Measurements from ENCODE around the gene TPCN2.

Gene TPCN2

GRCh38 chr11:69032833-69033232 is 15.9 kb upstream of the TPCN2 start:
- H3K4me3 ChIP-seq (ENCODE audit: low read depth, low read length): no peak overlapping the region
- H3K27ac ChIP-seq: no peak overlapping the region
- H3K27me3 ChIP-seq (replicated peaks): peaks cover 3% of the 10 kb centered on the region
- no peaks in the 10 kb centered on the region for H3K36me3 ChIP-seq (replicated peaks)
- TF ChIP-seq, protein P1, sequence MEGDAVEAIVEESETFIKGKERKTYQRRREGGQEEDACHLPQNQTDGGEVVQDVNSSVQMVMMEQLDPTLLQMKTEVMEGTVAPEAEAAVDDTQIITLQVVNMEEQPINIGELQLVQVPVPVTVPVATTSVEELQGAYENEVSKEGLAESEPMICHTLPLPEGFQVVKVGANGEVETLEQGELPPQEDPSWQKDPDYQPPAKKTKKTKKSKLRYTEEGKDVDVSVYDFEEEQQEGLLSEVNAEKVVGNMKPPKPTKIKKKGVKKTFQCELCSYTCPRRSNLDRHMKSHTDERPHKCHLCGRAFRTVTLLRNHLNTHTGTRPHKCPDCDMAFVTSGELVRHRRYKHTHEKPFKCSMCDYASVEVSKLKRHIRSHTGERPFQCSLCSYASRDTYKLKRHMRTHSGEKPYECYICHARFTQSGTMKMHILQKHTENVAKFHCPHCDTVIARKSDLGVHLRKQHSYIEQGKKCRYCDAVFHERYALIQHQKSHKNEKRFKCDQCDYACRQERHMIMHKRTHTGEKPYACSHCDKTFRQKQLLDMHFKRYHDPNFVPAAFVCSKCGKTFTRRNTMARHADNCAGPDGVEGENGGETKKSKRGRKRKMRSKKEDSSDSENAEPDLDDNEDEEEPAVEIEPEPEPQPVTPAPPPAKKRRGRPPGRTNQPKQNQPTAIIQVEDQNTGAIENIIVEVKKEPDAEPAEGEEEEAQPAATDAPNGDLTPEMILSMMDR (IDR thresholded peaks at IDR 0.05; ENCODE audit: low read depth, low read length, missing control alignments): no peak
- in situ Hi-C loops (cut with HindIII; ENCODE audit: low pct_ligation_motif_present, low sequenced_read_pairs): no loop called here
- DNase-seq: no peak

DNA sequence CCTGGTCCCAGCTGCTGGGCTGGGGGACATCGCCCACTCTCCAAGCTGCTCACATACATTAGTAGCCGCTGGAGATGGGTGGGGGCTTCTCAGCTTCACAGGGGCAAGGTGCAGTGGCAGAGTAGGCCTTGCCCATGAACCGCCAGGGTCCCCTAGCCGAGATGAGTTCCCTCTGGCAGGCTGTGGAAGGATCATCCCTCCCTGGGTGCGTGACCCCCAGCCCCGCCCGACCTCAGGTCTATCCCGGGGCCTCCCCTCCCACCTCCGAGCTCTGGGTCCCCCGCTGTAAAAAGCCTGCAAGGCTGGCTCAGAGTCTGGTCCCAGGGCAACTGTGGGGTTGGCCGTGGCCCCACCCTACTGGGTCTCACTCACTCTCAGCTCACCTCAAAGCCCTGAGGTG is 15.3 kb upstream of the TPCN2 start:
- H3K36me3 ChIP-seq (replicated peaks): no peaks in the 10 kb centered on the region
- in situ Hi-C loops (cut with HindIII; ENCODE audit: low pct_ligation_motif_present, low sequenced_read_pairs): no loop called here
- H3K4me3 ChIP-seq (ENCODE audit: low read depth, low read length): no peak overlapping the region
- H3K27me3 ChIP-seq (replicated peaks): peaks cover 3% of the 10 kb centered on the region
- H3K27ac ChIP-seq: no peak overlapping the region
- TF ChIP-seq, protein P1 (IDR thresholded peaks at IDR 0.05; ENCODE audit: low read depth, low read length, missing control alignments): no peak
- no peak for DNase-seq

DNA sequence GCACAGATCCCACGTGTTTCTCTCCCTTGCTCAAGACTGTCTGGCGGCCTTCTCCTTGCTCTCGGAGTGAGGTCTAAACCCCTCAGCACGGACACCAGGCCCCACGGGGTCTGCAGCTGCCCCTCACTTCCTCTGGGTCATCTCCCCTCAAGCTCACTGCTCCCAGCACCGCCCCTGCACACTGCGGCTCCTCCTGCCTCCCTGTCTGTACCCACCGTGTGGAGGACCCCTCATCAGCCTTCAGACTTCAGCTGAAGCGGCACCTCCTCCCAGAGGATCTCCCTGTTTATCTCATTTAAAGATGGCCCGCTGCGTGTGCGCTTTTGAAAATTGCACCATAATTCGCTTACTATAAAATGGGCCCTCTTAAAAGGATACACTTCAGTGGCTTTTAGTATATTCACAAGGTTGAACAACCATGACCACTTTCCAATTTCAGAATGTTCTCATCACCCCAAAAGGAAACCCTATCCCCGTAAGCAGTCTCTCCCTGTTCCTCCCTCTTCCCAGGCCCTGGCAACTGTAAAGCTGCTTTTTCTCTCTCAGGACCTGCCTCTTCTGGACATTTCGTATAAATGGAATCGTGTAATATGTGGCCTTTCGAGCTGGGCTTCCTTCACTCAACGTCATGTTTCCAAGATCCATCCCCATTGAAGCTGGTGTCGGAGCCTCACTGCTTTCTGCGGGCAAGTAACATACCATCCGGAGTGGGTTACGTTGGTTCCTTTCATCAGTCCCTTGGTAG is 14.4 kb upstream of the TPCN2 start:
- no peaks in the 10 kb centered on the region for H3K36me3 ChIP-seq (replicated peaks)
- peaks cover 3% of the 10 kb centered on the region for H3K27me3 ChIP-seq (replicated peaks)
- TF ChIP-seq, protein P1 (IDR thresholded peaks at IDR 0.05; ENCODE audit: low read depth, low read length, missing control alignments): no peak
- in situ Hi-C loops (cut with HindIII; ENCODE audit: low pct_ligation_motif_present, low sequenced_read_pairs): no loop called here
- no peak overlapping the region for H3K27ac ChIP-seq
- no peak for DNase-seq
- no peak overlapping the region for H3K4me3 ChIP-seq (ENCODE audit: low read depth, low read length)

DNA sequence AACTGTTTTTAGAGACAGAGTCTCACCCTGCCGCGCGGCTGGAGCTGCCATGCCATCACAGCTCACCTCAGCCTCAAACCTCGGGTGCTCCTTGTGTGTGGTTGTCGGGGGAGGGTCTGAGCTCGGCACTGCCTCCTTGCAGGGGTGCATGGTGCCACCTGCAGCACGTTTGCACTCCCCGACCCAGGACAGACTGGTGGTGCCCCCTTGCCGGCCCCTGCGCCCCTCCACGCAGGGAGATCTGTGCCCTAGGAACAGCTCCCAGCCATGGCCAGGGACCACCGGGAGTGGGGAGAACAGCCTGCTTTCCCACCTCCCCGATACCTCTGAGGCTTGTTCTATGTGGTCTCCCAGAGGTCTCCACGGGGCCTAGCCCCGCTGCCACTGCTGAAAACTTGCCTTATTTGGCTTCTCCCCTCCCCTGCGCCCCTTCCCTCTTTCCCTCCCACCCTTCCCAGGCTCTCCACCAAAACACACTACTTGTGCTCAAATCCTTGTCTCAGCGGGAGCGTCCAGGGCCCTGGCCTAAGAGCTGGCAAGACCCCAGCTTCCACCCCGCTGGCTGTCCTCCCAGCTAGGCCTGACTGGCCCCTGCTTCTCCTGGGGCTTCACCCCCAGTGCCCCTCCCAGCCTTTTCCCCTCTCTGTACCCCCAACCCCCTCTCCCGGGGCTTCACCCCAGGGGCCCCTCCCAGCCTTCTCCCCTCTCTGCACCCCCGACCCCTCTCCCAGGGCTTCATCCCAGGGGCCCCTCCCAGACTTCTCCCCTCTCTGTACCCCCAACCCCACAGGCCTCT is 13.4 kb upstream of the TPCN2 start:
- H3K4me3 ChIP-seq (ENCODE audit: low read depth, low read length): no peak overlapping the region
- no peaks in the 10 kb centered on the region for H3K36me3 ChIP-seq (replicated peaks)
- in situ Hi-C loops (cut with HindIII; ENCODE audit: low pct_ligation_motif_present, low sequenced_read_pairs): no loop called here
- DNase-seq: no peak
- TF ChIP-seq, protein P1 (IDR thresholded peaks at IDR 0.05; ENCODE audit: low read depth, low read length, missing control alignments): no peak
- no peak overlapping the region for H3K27ac ChIP-seq
- H3K27me3 ChIP-seq (replicated peaks): peaks cover 3% of the 10 kb centered on the region

GRCh38 chr11:69035946-69036340 is 12.8 kb upstream of the TPCN2 start:
- H3K27me3 ChIP-seq (replicated peaks): peaks cover 3% of the 10 kb centered on the region

More at GRCh38 chr11:69035946-69036340, 12.8 kb upstream of the TPCN2 start:
- H3K4me3 ChIP-seq (ENCODE audit: low read depth, low read length): no peak overlapping the region
- no peak for DNase-seq
- H3K36me3 ChIP-seq (replicated peaks): no peaks in the 10 kb centered on the region
- in situ Hi-C loops (cut with HindIII; ENCODE audit: low pct_ligation_motif_present, low sequenced_read_pairs): no loop called here
- TF ChIP-seq, protein P1 (IDR thresholded peaks at IDR 0.05; ENCODE audit: low read depth, low read length, missing control alignments): no peak
- no peak overlapping the region for H3K27ac ChIP-seq
